Activated CD4-positive, alpha-beta T cell treated with anti-CD3 and anti-CD28 coated beads, Interleukin-2, amount 10 ng/mL, durations not matched to agents 24 days and 14 days (primary cell): ENCODE results near the gene VPS9D1. TPM values are rescaled to one million over a fixed set of nuclear protein-coding genes. Genes with fewer than 3 reads are reported as not detected.

ENCODE experiments used
- DNase-seq: peaks from one replicate; pipeline ENCODE4 v3.0.0; 2022
- H3K27ac Mint-ChIP-seq: one replicate; pipeline ENCODE4 v1.8.0; 2022; ENCODE audit warnings: mild to moderate bottlenecking, mixed read lengths
- H3K27me3 Mint-ChIP-seq: one replicate; pipeline ENCODE4 v1.8.0; 2022; ENCODE audit warnings: mixed read lengths
- H3K36me3 Mint-ChIP-seq: one replicate; pipeline ENCODE4 v1.8.0; 2022; ENCODE audit warnings: low read depth, mild to moderate bottlenecking, mixed read lengths
- H3K4me1 Mint-ChIP-seq: one replicate; pipeline ENCODE4 v1.8.0; 2021; ENCODE audit warnings: mixed read lengths
- H3K4me3 Mint-ChIP-seq: one replicate; pipeline ENCODE4 v1.8.0; 2022; ENCODE audit warnings: mild to moderate bottlenecking, moderate library complexity, mixed read lengths
- H3K9me3 Mint-ChIP-seq: one replicate; pipeline ENCODE4 v1.8.0; 2021; ENCODE audit warnings: mixed read lengths
- intact Hi-C: fragments of 100-400 bp; cut with micrococcal nuclease; formaldehyde crosslinking; loops from one replicate; pipeline ENCODE4 v1.15.1; 2023
- total RNA-seq: library from RNA; stranded (reverse); gene quantifications from 2 replicates; pipeline ENCODE4 v1.2.3, GENCODE V29; 2022

Gene VPS9D1
- total RNA-seq: 3.6 and 3.9 TPM in 2 replicates

- peak; percentile 94 for DNase-seq
- Mint-ChIP-seq H3K4me1 (peaks cover 37% of the 10 kb centered on the region), H3K27ac (peak within 1 kb of the TSS; percentile 92), H3K4me3 (peak within 1 kb of the TSS; percentile 90), H3K9me3 (no peaks in the 10 kb centered on the region), H3K27me3 (no peaks in the 10 kb centered on the region), H3K36me3 (peaks cover 37% of the 10 kb centered on the region)
- intact Hi-C loops: loop anchor here (1.0 to 5.0 kb wide), 6 partner anchors 10 to 474 kb away; partner anchors contain the start of genes FANCA and TUBB3
Observed at GRCh38 chr16:89720813-89721545, at the start of gene VPS9D1, which contains the start of gene ZNF276. Gene VPS9D1, minus strand, starts transcription at chr16:89720898. Its CDS starts 37 bp downstream, at chr16:89720861. Gene ZNF276, plus strand, starts transcription at chr16:89721537. Its CDS starts 104 bp downstream, at chr16:89721641.

DNA sequence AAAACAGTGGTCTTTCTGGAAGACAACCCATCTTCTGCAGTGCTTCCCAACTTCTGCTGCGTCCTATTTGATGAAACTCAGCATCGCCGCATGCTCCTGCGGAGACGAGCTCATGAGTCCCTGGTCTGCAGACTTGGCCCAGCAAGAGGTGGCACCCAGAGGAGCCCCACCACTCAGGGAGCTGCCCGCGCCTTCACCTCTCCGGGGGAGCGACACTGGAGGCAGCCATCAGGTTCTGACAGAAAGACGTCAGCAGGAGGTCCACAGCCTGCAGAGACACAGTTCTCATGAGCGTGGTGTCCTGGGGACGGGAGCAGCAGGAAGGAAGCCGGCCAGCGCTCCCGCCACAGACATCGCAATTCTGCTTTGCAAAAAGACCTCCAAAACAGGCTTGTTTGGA is 49.7 kb upstream of the VPS9D1 start:
- H3K4me3 Mint-ChIP-seq: no peak overlapping the region
- H3K27me3 Mint-ChIP-seq: no peaks in the 10 kb centered on the region
- H3K4me1 Mint-ChIP-seq: peaks cover 6% of the 10 kb centered on the region
- H3K9me3 Mint-ChIP-seq: no peaks in the 10 kb centered on the region
- no peak overlapping the region for H3K27ac Mint-ChIP-seq
- intact Hi-C loops: no loop called here
- DNase-seq: no peak
- H3K36me3 Mint-ChIP-seq: peaks cover 52% of the 10 kb centered on the region

- no peak for DNase-seq
- Mint-ChIP-seq H3K4me1 (peaks cover 34% of the 10 kb centered on the region), H3K36me3 (peaks cover 64% of the 10 kb centered on the region), H3K27ac (peak overlapping the region; percentile 81), H3K9me3 (no peaks in the 10 kb centered on the region), H3K4me3 (peak overlapping the region; percentile 71), H3K27me3 (no peaks in the 10 kb centered on the region)
- intact Hi-C loops: loop anchor here (10.0 kb wide), 1 partner anchor 61 kb away; the partner anchor contains the start of gene SPATA2L
Observed at GRCh38 chr16:89765292-89765830, 44.7 kb upstream of the VPS9D1 start.

GRCh38 chr16:89764711-89765201 is 44.1 kb upstream of the VPS9D1 start:
- DNase-seq: peak; percentile 77
- intact Hi-C loops: loop anchor here (10.0 kb wide), 1 partner anchor 60 kb away; the partner anchor contains the start of gene SPATA2L
- peak overlapping the region; percentile 71 for H3K4me3 Mint-ChIP-seq
- H3K4me1 Mint-ChIP-seq: peaks cover 38% of the 10 kb centered on the region
- H3K27ac Mint-ChIP-seq: peak overlapping the region; percentile 81
- H3K27me3 Mint-ChIP-seq: no peaks in the 10 kb centered on the region
- peaks cover 70% of the 10 kb centered on the region for H3K36me3 Mint-ChIP-seq
- H3K9me3 Mint-ChIP-seq: no peaks in the 10 kb centered on the region

DNA sequence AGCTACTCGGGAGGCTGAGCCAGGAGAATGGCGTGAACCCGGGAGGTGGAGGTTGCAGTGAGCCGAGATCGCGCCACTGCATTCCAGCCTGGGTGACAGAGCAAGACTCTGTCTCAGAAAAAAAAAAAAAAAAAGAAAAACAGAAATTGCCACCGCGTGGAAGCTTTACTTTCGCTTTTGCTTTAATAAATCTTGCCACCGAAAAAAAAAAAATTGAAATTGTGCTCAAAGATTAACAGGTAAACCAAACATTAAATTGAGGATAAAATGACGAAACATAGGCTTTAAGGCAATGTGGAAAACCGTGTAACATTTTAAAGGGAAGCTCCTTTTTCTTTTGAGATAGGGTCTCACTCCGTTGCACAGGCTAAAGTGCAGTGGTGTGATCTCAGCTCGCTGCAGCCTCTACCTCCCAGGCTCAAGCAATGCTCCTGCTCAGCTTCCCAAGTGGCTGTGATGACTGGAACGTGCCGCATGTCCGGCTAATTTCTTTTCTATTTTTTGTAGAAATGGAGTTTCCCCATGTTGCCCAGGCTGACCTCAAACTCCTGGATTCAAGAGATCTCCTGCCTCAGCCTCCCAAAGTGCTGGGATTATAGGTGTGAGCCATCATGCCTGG is 40.7 kb upstream of the VPS9D1 start:
- peaks cover 35% of the 10 kb centered on the region for H3K4me1 Mint-ChIP-seq
- H3K27ac Mint-ChIP-seq: peak overlapping the region; percentile 57
- peak overlapping the region; percentile 77 for H3K4me3 Mint-ChIP-seq
- peak; percentile 68 for DNase-seq
- no peaks in the 10 kb centered on the region for H3K9me3 Mint-ChIP-seq
- peaks cover 73% of the 10 kb centered on the region for H3K36me3 Mint-ChIP-seq
- no peaks in the 10 kb centered on the region for H3K27me3 Mint-ChIP-seq
- intact Hi-C loops: loop anchor here (10.0 kb wide), 1 partner anchor 57 kb away; the partner anchor contains the start of gene SPATA2L

DNA sequence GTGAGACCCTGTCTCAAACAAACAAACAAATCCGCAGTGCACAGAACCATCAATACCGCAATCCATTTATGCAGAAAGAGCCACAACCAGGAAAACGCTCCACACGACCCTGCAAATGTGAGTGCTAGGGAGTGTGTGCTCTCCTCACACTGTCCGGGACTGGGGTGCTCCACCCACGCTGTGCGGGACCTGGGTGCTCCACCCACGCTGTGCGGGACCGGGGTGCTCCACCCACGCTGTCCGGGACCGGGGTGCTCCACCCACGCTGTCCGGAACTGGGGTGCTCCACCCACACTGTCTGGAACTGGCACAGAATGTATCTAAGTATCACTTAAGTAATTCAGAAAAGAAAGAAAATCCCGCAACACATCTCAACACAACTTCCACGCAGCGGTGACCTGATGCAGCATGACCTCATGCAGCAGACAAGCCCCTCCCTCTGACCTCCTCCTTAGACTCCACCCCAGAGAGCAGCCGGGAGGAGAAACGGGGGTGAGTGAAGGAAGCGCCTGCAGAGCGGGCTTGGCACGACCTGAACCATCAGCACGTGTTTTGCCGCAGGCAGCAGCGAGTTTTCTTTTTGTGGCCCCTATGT is 39.1 kb upstream of the VPS9D1 start:
- H3K4me3 Mint-ChIP-seq: no peak overlapping the region
- no peaks in the 10 kb centered on the region for H3K9me3 Mint-ChIP-seq
- peaks cover 73% of the 10 kb centered on the region for H3K36me3 Mint-ChIP-seq
- DNase-seq: no peak
- no peaks in the 10 kb centered on the region for H3K27me3 Mint-ChIP-seq
- intact Hi-C loops: loop anchor here (10.0 kb wide), 1 partner anchor 55 kb away; the partner anchor contains the start of gene SPATA2L
- peak overlapping the region; percentile 38 for H3K27ac Mint-ChIP-seq
- peaks cover 27% of the 10 kb centered on the region for H3K4me1 Mint-ChIP-seq

- intact Hi-C loops: no loop called here
- no peak overlapping the region for H3K27ac Mint-ChIP-seq
- no peaks in the 10 kb centered on the region for H3K27me3 Mint-ChIP-seq
- no peak overlapping the region for H3K4me3 Mint-ChIP-seq
- H3K36me3 Mint-ChIP-seq: peaks cover 48% of the 10 kb centered on the region
- H3K4me1 Mint-ChIP-seq: peaks cover 4% of the 10 kb centered on the region
- no peaks in the 10 kb centered on the region for H3K9me3 Mint-ChIP-seq
- no peak for DNase-seq
Observed at GRCh38 chr16:89749637-89750036, 28.9 kb upstream of the VPS9D1 start.

DNA sequence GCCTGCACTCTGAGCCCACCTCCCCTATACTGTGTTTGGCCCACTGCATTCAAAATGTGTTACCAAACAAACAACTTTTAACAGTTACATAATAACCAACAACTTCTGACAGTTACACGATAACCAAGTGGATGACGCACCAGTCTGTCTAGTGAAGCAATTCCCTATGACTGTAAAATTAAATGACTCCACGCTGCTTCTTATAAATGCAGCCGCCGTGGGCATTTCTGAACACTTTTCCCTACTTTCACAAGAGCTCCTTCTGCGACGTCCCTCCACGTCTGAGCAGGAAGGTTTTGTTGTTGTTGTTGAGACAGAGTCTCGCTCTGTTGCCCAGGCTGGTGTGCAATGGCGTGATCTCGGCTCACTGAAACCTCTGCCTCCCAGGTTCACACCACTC is 28.2 kb upstream of the VPS9D1 start:
- peaks cover 4% of the 10 kb centered on the region for H3K4me1 Mint-ChIP-seq
- H3K4me3 Mint-ChIP-seq: no peak overlapping the region
- H3K27ac Mint-ChIP-seq: no peak overlapping the region
- H3K36me3 Mint-ChIP-seq: peaks cover 49% of the 10 kb centered on the region
- H3K27me3 Mint-ChIP-seq: no peaks in the 10 kb centered on the region
- DNase-seq: no peak
- intact Hi-C loops: no loop called here
- no peaks in the 10 kb centered on the region for H3K9me3 Mint-ChIP-seq

DNA sequence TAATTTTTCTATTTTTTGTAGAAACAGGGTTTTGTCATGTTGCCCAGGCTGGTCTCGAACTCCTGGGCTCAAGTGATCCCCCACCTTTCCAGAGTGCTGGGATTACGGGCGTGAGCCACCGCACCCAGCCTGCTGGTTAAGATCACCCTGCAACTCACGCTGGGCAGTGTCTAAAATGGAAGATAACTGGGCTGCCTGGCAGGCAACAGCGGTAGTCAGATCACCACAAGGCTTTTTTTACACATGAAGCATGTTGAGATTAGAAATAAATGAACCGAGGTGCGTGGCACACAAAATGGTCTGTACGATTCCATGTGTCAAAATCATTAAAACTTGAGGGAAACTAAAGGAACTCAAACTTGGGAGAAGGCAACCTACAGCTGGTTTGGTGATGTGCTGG is 27.4 kb upstream of the VPS9D1 start:
- H3K27me3 Mint-ChIP-seq: no peaks in the 10 kb centered on the region
- no peak overlapping the region for H3K27ac Mint-ChIP-seq
- peaks cover 4% of the 10 kb centered on the region for H3K4me1 Mint-ChIP-seq
- intact Hi-C loops: no loop called here
- H3K36me3 Mint-ChIP-seq: peaks cover 50% of the 10 kb centered on the region
- H3K9me3 Mint-ChIP-seq: no peaks in the 10 kb centered on the region
- H3K4me3 Mint-ChIP-seq: no peak overlapping the region
- no peak for DNase-seq

DNA sequence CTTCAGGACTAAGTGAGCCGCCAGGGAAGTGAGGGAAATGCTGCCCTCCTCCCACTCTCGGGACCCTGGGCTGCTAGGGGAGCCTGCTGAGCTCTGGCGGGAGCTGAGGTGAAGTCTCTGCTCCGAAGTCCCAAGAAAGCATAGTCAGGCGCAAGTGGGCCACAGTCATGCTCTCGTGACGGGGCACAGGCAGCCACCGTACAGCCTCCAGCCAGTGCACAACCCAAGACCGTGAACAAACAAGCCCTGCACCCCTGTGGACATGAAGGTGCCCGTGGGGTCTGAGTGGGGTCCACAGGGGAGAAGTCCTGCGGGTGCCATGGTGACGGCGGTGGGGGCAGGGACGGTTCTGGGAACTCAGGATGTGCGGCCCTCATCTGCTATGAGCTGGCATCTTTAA is 25.3 kb upstream of the VPS9D1 start:
- Mint-ChIP-seq H3K4me1 (peaks cover 6% of the 10 kb centered on the region), H3K9me3 (no peaks in the 10 kb centered on the region), H3K36me3 (peaks cover 51% of the 10 kb centered on the region), H3K27ac (no peak overlapping the region), H3K4me3 (no peak overlapping the region), H3K27me3 (no peaks in the 10 kb centered on the region)
- intact Hi-C loops: no loop called here
- DNase-seq: no peak

- no peak overlapping the region for H3K27ac Mint-ChIP-seq
- peaks cover 50% of the 10 kb centered on the region for H3K36me3 Mint-ChIP-seq
- DNase-seq: no peak
- peaks cover 5% of the 10 kb centered on the region for H3K4me1 Mint-ChIP-seq
- intact Hi-C loops: loop anchor here (5.0 kb wide), 1 partner anchor 117 kb away; no protein-coding TSS in a partner anchor
- no peaks in the 10 kb centered on the region for H3K9me3 Mint-ChIP-seq
- H3K4me3 Mint-ChIP-seq: no peak overlapping the region
- no peaks in the 10 kb centered on the region for H3K27me3 Mint-ChIP-seq
Observed at GRCh38 chr16:89744813-89745212, 24.1 kb upstream of the VPS9D1 start.

DNA sequence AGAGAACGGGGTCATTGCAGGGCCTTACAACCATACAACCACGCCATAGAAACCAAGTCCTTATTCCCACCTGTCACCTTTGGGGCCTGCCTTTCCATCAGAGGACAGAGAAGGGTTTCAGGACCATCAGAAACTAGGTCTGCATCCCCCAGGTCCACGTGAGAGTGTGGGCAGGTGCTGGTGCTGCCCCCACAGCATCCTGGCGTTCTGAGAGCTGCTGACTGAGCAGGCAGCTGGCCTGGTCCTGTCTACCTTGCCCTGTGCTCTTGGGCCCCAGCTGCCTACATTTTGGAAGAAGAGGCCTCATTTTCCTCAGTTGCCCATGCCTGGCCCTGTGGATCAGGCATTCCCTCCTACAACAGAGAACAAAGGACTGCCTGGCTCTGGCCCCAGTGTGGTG is 22.2 kb upstream of the VPS9D1 start:
- no peaks in the 10 kb centered on the region for H3K27me3 Mint-ChIP-seq
- DNase-seq: no peak
- peaks cover 7% of the 10 kb centered on the region for H3K4me1 Mint-ChIP-seq
- no peak overlapping the region for H3K4me3 Mint-ChIP-seq
- H3K27ac Mint-ChIP-seq: no peak overlapping the region
- peaks cover 53% of the 10 kb centered on the region for H3K36me3 Mint-ChIP-seq
- intact Hi-C loops: loop anchor here (5.0 kb wide), 1 partner anchor 119 kb away; no protein-coding TSS in a partner anchor
- no peaks in the 10 kb centered on the region for H3K9me3 Mint-ChIP-seq

GRCh38 chr16:89741342-89742014 is 20.8 kb upstream of the VPS9D1 start:
- Mint-ChIP-seq H3K27ac (no peak overlapping the region), H3K4me3 (no peak overlapping the region), H3K27me3 (no peaks in the 10 kb centered on the region), H3K36me3 (peaks cover 62% of the 10 kb centered on the region), H3K4me1 (peaks cover 18% of the 10 kb centered on the region), H3K9me3 (no peaks in the 10 kb centered on the region)
- no peak for DNase-seq
- intact Hi-C loops: loop anchor here (5.0 kb wide), 1 partner anchor 121 kb away; no protein-coding TSS in a partner anchor
